Activated CD4-positive, alpha-beta T cell treated with anti-CD3 and anti-CD28 coated beads, Interleukin-2, Interleukin-6, amounts not matched to agents 100 ng/mL and 50 ng/mL, durations not matched to agents 16 hours and 8 hours (primary cell): Measurements from ENCODE around the gene IQCK.

Experiments used
- DNase-seq: peaks from one replicate; pipeline ENCODE4 v3.0.0-alpha.2; 2020

The IQCK gene

GRCh38 chr16:19808061-19808641 lies 90.1 kb downstream of the IQCK start:
- DNase-seq: peak; percentile 41

- peak; percentile 6 for DNase-seq
Observed at GRCh38 chr16:19809121-19809635, 91.1 kb downstream of the IQCK start.

- DNase-seq: no peak
Observed at GRCh38 chr16:19809693-19810092, 91.6 kb downstream of the IQCK start.

GRCh38 chr16:19810817-19811731 lies 93.0 kb downstream of the IQCK start:
- no peak for DNase-seq

- no peak for DNase-seq
Observed at GRCh38 chr16:19812986-19813385, 94.9 kb downstream of the IQCK start.

- no peak for DNase-seq
Observed at GRCh38 chr16:19815418-19815817, 97.3 kb downstream of the IQCK start.

GRCh38 chr16:19817122-19817521 lies 99.1 kb downstream of the IQCK start:
- no peak for DNase-seq

GRCh38 chr16:19817875-19818274 lies 99.8 kb downstream of the IQCK start:
- no peak for DNase-seq

- DNase-seq: no peak
Observed at GRCh38 chr16:19822533-19822932, 104.5 kb downstream of the IQCK start.

- DNase-seq: no peak
Observed at GRCh38 chr16:19823322-19823721, 105.3 kb downstream of the IQCK start.

GRCh38 chr16:19824216-19824615 lies 106.1 kb downstream of the IQCK start:
- no peak for DNase-seq

- DNase-seq: no peak
Observed at GRCh38 chr16:19829844-19830692, 112.0 kb downstream of the IQCK start.

GRCh38 chr16:19830902-19831560 lies 113.0 kb downstream of the IQCK start:
- no peak for DNase-seq

- no peak for DNase-seq
Observed at GRCh38 chr16:19831678-19832077, 113.6 kb downstream of the IQCK start.

- DNase-seq: no peak
Observed at GRCh38 chr16:19833176-19833575, 115.1 kb downstream of the IQCK start.

- no peak for DNase-seq
Observed at GRCh38 chr16:19833581-19833980, 115.5 kb downstream of the IQCK start.

- no peak for DNase-seq
Observed at GRCh38 chr16:19835196-19835595, 117.1 kb downstream of the IQCK start.

- DNase-seq: no peak
Observed at GRCh38 chr16:19835968-19836421, 117.9 kb downstream of the IQCK start.

GRCh38 chr16:19837331-19837980 lies 119.4 kb downstream of the IQCK start:
- DNase-seq: no peak

- no peak for DNase-seq
Observed at GRCh38 chr16:19837984-19838707, 120.1 kb downstream of the IQCK start.

- DNase-seq: no peak
Observed at GRCh38 chr16:19840524-19841110, 122.5 kb downstream of the IQCK start.
